ENCODE measurements around the gene TTYH3.

DNA sequence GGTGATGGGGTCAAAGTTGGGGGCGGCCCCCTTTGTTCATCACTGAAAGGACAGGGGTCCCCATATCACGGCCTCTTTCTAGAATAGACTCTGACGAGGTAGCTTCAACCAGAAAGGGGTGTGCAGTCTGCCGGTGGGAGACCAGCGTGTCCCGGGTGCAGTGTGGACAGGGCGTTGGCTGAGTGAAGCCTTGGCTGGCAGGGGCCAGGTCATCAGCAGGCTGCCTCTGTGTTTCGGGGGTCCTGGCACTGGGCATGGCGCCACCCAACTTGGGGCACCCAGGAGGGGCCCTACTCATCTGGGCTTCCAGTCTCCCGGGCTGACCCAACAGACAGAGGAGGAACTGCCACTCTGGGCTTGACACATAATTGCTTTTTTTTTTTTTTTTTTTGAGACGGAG is 52.7 kb downstream of the TTYH3 start:
- TF ChIP-seq GATA2 (IDR thresholded peaks at IDR 0.05; ENCODE audit: low read depth, low read length) (no peak), GATA3 (IDR thresholded peaks at IDR 0.05; ENCODE audit: low read depth, low read length) (no peak)
